CD4-positive, alpha-beta T cell treated with Interleukin-6 for 4 hours (primary cell): ENCODE measurements around the gene TNXB.
A peak's percentile ranks its signal among the peaks of the same experiment; 100 is the strongest.
"Not testable (repeated sequence)": the region's sequence is repeated elsewhere in the genome, so short reads cannot be mapped to it uniquely, and the experiment has no call there.

Experiments
- DNase-seq: peaks from one replicate; pipeline ENCODE4 v3.0.0-alpha.2; 2020; ENCODE audit warnings: mixed read lengths

The TNXB gene

DNA sequence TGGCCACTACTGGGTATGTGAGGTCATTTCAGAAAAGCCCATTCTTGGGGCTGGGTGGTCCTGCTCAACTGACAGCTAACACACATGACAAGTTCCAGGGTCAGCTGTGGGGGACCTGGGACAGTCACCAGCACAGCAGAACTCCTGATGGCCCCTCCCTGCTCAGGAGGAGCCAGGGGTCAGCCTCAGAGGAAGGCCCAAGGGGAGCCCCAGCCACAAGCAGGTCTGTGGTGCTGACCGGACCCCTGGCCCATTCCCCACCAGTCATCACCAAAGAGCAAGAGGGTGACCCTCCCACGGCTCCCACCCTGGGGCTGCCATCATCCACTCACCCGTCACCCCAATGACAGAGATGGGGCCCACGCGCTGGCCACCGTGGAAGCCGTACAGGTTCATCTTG lies 52.9 kb downstream of the TNXB start:
- DNase-seq: no peak

DNA sequence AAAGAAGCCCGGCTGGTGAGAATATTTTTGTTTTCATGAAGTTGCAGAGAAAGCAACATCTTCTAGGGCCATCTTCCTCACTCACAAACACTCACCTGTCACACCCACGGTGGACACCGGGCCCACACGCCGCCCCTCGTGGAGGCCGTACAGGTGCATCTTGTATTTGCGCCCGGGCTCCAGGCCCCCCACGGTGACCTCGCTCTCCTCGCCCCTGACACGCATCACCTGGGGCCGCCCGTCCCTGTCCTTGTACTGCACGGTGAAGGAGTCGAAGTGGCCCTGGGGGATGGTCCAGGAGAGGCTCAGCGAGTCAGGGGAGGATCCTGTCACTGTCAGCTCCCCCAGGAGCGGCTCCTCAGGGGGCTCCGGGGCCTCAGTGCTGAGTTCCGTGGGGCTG lies 53.4 kb downstream of the TNXB start:
- DNase-seq: not testable (repeated sequence)

DNA sequence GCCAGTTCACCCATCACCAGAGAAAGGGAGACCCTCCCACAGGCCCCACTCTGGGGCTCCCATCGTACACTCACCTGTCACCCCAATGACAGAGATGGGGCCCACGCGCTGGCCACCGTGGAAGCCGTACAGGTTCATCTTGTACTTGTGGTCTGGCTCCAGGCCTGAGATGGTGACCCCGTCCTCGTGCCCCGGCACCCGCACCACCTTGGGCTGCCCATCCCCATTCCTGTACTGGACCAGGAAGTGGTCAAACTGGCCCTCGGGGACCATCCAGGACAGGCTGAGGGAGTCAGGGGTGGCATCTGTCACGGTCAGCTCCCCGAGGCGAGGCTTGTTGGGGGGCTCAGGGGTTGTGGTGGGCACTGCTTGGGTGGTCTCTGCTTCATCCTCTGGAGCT lies 55.8 kb downstream of the TNXB start:
- not testable (repeated sequence) for DNase-seq

DNA sequence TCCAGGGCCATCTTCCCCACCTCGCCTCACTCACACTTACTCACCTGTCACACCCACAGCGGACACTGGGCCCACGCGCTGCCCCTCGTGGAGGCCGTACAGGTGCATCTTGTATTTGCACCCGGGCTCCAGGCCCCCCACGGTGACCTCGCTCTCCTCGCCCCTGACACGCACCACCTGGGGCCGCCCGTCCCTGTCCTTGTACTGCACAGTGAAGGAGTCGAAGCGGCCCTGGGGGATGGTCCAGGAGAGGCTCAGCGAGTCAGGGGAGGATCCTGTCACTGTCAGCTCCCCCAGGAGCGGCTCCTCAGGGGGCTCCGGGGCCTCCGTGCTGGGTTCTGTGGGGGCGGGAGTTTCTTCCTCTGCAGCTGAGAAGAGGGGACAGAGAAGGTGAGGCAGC lies 56.5 kb downstream of the TNXB start:
- DNase-seq: not testable (repeated sequence)

DNA sequence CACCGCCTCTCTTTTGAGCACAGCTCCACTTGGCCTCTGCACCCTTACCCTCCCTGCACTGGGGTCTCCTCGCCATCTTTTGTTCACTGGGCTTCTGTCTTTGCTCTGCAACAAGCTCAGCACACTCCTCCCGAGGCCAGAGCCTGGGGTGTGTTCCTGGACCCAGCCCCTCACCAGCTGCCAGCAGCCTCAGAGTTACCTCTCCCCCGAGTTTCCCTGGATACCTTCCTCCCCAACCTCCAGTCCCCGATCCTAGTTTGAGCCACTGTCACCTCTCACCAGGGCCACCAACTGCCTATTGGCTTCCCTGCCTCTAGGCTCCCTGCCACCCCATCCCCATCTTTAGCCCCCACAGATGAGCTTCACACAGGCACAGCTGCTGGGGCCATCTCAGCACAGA lies 58.6 kb downstream of the TNXB start:
- no peak for DNase-seq

DNA sequence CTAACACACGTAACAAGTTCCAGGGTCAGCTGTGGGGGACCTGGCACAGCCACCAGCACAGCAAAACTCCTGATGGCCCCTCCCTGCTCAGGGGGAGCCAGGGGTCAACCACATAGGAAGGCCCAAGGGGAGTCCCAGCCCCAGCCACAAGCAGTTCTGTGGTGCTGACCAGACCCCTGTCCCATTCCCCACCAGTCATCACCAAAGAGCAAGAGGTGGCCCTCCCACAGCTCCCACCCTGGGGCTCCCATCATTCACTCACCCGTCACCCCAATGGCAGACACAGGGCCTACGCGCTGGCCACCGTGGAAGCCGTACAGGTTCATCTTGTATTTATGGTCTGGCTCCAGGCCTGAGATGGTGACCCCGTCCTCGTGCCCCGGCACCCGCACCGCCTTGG lies 59.4 kb downstream of the TNXB start:
- not testable (repeated sequence) for DNase-seq

DNA sequence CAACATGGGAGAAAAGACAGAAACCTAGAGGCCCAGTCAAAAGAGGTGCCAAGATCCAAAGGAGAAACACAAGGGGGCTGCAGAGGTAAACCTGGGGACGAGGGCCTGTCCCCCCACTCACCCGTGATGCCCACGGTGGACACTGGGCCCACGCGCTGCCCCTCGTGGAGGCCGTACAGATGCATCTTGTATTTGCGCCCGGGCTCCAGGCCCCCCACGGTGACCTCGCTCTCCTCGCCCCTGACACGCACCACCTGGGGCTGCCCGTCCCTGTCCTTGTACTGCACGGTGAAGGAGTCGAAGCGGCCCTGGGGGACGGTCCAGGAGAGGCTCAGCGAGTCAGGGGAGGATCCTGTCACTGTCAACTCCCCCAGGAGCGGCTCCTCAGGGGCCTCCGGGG lies 60.0 kb downstream of the TNXB start:
- not testable (repeated sequence) for DNase-seq

DNA sequence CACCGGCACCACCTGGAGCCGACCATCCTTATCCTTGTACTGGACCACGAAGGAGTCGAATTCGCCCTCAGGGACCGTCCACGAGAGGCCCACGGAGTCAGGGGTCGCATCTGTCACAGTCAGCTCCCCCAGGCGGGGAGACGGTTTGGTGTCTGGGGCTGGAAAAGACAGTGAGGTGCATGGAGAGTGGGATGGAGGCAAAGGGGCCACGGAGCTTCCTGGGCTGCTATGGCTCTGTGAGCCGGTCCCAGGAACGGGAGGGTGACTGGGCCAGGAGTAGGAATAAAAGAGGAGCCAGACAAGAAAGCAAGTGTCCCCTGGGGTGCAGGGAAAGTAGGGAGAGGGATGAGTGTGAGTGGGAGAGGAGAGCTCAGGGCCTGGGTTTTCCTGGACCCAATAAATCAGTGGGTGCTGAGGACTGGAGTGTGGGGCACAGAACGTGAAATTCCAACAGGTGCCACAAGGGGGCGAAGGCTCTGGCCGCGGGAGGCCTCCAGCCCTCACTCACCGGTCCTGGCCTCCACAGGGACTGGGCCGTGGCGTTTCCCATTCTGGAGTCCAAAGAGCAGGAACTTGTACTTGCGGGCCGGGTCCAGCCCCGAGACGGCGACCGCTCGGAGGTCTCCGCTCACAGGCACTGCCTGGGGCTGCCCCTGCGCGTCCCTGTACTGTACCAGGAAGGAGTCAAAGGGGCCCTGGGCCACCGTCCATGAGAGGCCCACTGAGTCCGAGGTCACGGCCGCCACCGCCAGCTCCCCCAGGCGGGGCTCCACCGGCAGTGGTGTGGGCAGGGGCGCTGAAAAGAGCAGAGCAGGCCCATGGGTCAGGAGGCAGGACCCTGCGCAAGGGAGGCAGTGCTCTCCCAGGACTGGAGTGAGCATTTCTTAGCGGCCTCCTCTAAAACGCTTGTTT lies 61.0 kb downstream of the TNXB start:
- peak; percentile 73 for DNase-seq

DNA sequence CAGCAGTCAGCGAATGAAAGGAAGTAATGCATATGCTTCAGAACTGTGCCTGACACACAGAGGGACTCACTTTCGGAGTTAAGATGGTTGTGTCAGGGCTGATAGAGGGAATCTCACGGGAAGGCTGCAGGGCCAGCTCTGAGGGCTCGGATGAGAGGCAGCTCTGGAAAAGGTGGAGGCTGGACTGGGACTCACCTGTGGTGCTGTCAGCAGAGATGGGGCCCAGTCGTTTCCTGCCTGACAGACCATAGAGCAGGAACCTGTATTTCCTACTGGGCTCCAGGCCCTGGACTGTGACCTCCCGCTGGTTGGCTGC lies 61.6 kb downstream of the TNXB start:
- DNase-seq: no peak

DNA sequence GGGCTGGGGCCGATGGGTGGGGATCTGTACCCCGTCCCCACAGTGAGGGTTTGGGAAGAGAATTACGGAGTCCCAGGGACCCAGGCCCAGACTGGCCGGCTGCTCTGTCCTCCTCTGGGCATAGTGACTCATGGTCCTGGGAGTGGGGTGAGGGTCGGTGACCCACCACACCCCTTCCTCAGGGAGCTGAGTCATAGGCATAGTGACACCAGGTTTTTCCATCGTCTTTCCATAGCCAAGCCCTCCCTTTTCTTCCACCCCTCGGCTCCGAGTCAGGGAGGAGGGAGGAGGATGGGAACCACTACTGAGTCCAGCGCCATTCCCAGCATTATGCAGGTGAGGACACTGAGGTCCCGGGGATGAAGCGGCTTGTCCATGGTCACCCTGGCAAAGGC lies 62.1 kb downstream of the TNXB start:
- no peak for DNase-seq

DNA sequence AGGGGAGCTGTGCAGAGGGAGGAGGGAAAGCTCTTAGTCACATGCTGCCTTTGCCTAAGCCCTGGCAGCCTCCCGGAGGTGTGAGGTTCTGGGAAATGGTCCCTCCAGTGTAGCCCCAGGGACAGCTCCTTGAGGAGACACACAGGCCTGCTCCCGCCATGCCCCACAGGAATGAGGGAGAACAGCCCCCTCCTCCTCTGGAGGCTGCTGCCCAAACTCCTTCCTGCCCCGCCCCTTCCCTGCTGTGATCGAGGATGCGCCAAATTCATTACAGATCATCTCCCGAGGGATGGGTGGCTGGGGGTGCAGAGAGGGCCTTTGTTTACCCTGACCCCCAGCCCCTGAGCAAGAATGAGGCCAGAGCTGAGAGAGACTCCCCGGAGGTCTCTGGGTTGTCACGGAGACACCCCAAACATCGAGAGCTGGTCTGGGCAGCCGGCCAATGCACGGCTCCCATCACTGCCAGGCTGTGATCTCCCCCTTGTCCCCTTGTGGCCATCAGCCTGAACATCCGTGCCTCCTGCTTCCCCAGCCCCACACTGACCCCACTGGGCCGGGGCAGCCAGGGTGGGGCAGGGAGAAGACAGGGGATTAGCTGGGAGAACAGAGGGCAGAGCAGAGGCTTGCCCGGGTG lies 62.6 kb downstream of the TNXB start:
- no peak for DNase-seq

DNA sequence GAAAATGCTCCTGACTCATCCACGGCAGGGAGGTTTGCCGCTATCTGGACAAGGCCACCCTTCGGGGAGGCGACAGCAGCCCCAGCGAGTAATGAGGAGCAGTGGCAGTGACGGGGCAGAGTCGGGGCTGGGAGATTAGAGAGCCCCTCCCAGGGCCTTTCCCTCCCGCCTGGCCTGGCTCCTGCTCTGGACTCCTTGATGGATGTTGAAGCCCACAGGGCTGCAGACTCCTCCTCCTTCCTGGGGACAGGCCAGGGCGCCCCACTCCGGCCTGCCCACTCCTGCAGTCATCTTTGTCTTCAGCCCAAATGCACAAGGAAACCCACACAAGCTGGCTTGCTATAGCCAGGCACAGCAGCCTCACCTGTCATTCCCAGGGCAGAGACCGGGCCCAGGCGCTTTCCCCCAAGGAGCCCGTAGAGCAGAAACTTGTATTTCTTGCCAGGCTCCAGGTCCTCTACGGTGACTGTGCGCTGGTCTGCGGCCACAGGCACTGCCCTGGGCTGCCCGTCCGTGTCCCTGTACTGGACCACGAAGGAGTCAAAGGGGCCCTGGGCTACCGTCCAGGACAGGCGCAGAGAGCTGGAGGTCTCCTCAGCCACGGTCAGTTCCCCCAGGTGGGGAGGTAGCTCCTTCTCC lies 63.2 kb downstream of the TNXB start:
- DNase-seq: no peak

DNA sequence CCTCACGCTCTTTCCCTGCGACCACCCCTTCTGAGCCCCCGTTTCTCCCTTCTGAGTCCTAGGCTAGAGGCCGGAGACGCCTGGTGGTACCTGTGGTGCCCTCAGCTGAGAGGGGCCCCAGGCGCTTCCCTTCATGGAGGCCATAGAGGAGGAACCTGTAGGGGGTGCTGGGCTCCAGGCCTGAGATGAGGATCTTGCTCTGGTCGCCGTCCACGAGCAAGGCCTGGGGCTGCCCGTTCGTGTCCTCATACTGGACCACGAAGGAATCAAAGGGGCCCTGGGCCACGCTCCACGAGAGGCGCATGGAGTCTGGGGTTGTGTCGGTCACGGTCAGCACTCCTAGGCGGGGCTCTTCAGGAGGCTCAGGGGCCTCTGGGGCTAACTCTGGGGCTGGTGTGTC lies 64.2 kb downstream of the TNXB start:
- not testable (repeated sequence) for DNase-seq

DNA sequence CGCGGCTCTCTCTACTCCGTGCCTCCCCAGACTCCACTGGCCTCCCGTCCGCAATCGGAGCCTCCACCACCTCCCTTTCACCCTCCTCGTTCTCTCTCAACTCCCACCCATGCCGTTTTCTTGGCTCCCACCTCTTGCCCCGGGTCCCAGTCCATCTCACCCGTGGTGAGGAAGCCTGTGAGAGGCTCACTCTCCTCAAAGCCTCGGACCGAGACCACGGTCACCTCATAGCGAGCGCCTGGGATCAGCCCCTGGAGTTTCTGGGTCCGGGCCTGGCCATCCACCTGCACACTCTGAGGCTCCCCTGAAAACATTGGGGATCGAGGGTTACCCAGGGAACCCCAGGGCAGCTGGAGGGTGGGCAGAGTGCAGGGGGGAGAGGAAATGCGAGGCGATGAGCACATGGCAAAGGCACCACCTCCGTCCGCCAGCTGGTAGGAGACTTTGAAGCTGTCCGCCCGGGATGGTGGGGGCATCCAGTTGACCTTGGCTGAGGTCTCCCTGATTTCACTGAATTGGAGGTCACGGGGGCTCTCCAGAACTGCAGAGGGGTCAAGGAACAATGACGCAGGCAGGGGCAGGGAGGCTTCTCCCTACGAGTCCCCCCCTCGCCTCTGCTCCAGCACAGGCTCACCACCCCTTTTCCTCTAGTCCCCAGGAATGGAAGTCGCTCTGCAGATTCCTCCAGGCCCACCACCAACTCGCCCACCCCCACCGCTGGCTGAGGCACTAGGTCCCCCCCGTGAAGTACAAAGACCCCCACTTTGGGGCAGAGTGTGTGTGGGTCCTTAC lies 65.4 kb downstream of the TNXB start:
- DNase-seq: not testable (repeated sequence)

DNA sequence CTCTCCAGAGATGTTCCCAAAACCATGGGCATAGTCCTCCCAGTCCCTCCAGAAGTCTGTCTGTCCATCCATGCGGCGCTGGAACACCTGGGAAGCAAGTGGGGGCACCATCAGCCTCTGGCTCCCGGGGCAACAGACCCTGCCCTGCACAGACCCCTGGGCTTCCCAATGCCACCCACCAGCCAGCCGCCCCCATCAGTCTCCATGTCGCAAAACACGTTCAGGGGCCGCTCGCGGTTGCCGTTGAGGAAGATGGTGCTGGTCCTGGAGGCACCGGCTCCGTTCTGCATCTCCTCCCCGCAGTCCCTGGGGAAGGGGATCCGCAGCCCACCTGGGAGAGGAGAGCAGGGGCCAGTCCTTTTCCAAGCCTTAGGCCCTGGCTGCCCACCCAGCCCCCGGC lies 66.9 kb downstream of the TNXB start:
- DNase-seq: not testable (repeated sequence)

DNA sequence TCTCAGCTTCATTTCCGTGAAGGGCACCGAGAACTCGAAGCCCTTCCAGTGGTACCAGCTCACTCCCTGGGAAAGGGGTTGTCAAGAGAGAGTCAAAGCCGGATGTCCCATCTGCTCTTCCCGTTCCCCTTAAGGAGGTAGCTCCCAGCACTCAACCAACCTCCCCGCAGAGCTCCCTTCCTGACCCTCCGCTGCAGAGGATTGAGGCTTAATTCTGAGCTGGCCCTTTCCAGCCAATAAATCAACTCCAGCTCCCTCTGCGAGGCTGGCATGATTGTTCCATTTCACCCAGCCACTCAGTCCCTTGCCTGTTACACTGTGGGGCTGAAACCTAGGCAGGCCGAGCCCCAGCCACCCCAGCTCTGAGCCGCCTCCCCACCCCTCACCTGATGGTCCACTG lies 67.8 kb downstream of the TNXB start:
- not testable (repeated sequence) for DNase-seq

DNA sequence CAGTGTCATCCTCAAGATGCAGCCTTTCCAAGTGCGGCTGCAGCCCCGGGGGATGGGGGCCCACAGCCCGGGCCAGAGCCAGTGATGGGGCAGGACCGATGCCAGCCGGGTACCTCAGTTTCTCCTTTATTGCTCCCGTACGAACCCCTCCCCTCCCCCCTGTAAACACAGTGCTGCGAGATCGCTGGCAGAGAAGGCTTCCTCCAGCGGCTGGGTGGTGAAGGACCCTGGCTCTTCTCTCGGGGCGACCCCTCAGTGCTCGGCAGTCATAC lies 68.2 kb downstream of the TNXB start:
- not testable (repeated sequence) for DNase-seq

DNA sequence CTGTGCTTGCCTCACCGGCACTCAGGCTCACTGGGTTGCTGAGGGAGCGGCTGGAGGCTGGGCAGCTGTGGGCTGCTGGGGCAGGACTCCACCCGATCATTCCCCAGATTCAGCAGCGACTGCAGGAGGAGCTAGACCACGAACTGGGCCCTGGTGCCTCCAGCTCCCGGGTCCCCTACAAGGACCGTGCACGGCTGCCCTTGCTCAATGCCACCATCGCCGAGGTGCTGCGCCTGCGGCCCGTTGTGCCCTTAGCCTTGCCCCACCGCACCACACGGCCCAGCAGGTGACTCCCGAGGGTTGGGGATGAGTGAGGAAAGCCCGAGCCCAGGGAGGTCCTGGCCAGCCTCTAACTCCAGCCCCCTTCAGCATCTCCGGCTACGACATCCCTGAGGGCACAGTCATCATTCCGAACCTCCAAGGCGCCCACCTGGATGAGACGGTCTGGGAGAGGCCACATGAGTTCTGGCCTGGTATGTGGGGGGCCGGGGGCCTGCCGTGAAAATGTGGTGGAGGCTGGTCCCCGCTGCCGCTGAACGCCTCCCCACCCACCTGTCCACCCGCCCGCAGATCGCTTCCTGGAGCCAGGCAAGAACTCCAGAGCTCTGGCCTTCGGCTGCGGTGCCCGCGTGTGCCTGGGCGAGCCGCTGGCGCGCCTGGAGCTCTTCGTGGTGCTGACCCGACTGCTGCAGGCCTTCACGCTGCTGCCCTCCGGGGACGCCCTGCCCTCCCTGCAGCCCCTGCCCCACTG lies 68.7 kb downstream of the TNXB start:
- DNase-seq: not testable (repeated sequence)

DNA sequence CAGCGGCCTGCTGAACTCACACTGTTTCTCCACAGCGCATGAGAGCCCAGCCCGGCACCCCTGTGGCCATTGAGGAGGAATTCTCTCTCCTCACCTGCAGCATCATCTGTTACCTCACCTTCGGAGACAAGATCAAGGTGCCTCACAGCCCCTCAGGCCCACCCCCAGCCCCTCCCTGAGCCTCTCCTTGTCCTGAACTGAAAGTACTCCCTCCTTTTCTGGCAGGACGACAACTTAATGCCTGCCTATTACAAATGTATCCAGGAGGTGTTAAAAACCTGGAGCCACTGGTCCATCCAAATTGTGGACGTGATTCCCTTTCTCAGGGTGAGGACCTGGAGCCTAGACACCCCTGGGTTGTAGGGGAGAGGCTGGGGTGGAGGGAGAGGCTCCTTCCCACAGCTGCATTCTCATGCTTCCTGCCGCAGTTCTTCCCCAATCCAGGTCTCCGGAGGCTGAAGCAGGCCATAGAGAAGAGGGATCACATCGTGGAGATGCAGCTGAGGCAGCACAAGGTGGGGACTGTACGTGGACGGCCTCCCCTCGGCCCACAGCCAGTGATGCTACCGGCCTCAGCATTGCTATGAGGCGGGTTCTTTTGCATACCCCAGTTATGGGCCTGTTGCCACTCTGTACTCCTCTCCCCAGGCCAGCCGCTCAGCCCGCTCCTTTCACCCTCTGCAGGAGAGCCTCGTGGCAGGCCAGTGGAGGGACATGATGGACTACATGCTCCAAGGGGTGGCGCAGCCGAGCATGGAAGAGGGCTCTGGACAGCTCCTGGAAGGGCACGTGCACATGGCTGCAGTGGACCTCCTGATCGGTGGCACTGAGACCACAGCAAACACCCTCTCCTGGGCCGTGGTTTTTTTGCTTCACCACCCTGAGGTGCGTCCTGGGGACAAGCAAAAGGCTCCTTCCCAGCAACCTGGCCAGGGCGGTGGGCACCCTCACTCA lies 69.5 kb downstream of the TNXB start:
- DNase-seq: not testable (repeated sequence)

DNA sequence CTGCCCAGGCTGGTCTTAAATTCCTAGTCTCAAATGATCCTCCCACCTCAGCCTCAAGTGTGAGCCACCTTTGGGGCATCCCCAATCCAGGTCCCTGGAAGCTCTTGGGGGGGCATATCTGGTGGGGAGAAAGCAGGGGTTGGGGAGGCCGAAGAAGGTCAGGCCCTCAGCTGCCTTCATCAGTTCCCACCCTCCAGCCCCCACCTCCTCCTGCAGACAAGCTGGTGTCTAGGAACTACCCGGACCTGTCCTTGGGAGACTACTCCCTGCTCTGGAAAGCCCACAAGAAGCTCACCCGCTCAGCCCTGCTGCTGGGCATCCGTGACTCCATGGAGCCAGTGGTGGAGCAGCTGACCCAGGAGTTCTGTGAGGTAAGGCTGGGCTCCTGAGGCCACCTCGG lies 70.3 kb downstream of the TNXB start:
- not testable (repeated sequence) for DNase-seq
